WTC11 (cell line): Measurements from ENCODE around the gene MRPL33. TPM values are rescaled to one million over a fixed set of nuclear protein-coding genes. Genes with fewer than 3 reads are reported as not detected.

Source experiments
- ATAC-seq: fragments of 200-7000 bp; cut with Tn5 transposase; 2 replicates; pipeline ENCODE4 v1.10.0; 2021; ENCODE audit warnings: mild to moderate bottlenecking, moderate library complexity
- CTCF ChIA-PET: fragments of 300-600 bp; sonication (Branson Sonifier 250); formaldehyde crosslinking; loops from one replicate; lab custom pipeline; 2021; ENCODE audit warnings: antibody characterized with exemption; lab: Charles Lee
- POLR2A ChIA-PET: fragments of 350-600 bp; sonication (Branson Sonifier 250); formaldehyde crosslinking; loops from one replicate; lab custom pipeline; 2021; ENCODE audit warnings: antibody characterized with exemption; lab: Charles Lee
- DNase-seq: peaks from one replicate; pipeline ENCODE4 v3.0.0; 2021; ENCODE audit warnings: low spot score
- H3K27ac Mint-ChIP-seq: 2 replicates; pipeline ENCODE4 v1.8.0; 2021; ENCODE audit warnings: mixed read lengths
- H3K27me3 Mint-ChIP-seq: 2 replicates; pipeline ENCODE4 v1.8.0; 2021; ENCODE audit warnings: low read depth, mild to moderate bottlenecking, moderate library complexity, mixed read lengths
- H3K36me3 Mint-ChIP-seq: 2 replicates; pipeline ENCODE4 v1.8.0; 2021; ENCODE audit warnings: mixed read lengths
- H3K4me1 Mint-ChIP-seq: 2 replicates; pipeline ENCODE4 v1.8.0; 2022; ENCODE audit warnings: mixed read lengths
- H3K4me3 Mint-ChIP-seq: 2 replicates; pipeline ENCODE4 v1.8.0; 2021; ENCODE audit warnings: mild to moderate bottlenecking, moderate library complexity, mixed read lengths
- H3K9me3 Mint-ChIP-seq: 2 replicates; pipeline ENCODE4 v1.8.0; 2021; ENCODE audit warnings: mixed read lengths
- ATF1 ChIP-seq: sonication (generic); formaldehyde crosslinking; IDR thresholded peaks from 2 replicates; pipeline ENCODE4 v1.8.1; 2023; ENCODE audit warnings: mild to moderate bottlenecking, moderate library complexity, missing genetic modification reagents
- CBFB ChIP-seq: sonication (generic); formaldehyde crosslinking; IDR thresholded peaks from 2 replicates; pipeline ENCODE4 v1.8.1; 2022; ENCODE audit warnings: mild to moderate bottlenecking, low read depth, missing genetic modification reagents
- CDX4 ChIP-seq: fragments of 250-450 bp; sonication (Bioruptor Pico); IDR thresholded peaks from 2 replicates; pipeline ENCODE4 v1.9.0; 2021; ENCODE audit warnings: moderate library complexity, mild to moderate bottlenecking, inconsistent platforms, borderline replicate concordance
- ETV6 ChIP-seq: sonication (generic); formaldehyde crosslinking; IDR thresholded peaks from 2 replicates; pipeline ENCODE4 v1.8.1; 2022; ENCODE audit warnings: mild to moderate bottlenecking, missing genetic modification reagents
- GABPB1 ChIP-seq: sonication (generic); formaldehyde crosslinking; IDR thresholded peaks from 2 replicates; pipeline ENCODE4 v1.8.1; 2023; ENCODE audit warnings: mild to moderate bottlenecking, missing genetic modification reagents
- IRF1 ChIP-seq: sonication (generic); formaldehyde crosslinking; IDR thresholded peaks from 2 replicates; pipeline ENCODE4 v1.8.0; 2023; ENCODE audit warnings: missing genetic modification reagents
- JUN ChIP-seq: sonication (generic); formaldehyde crosslinking; IDR thresholded peaks from 2 replicates; pipeline ENCODE4 v1.8.0; 2023; ENCODE audit warnings: mild to moderate bottlenecking, missing genetic modification reagents
- NFYB ChIP-seq: sonication (generic); formaldehyde crosslinking; conservative IDR thresholded peaks from 2 replicates; pipeline ENCODE4 v1.8.0; 2022; ENCODE audit warnings: low read depth, missing genetic modification reagents
- PREB ChIP-seq: sonication (generic); formaldehyde crosslinking; IDR thresholded peaks from 2 replicates; pipeline ENCODE4 v1.8.1; 2022; ENCODE audit warnings: mild to moderate bottlenecking, missing genetic modification reagents, moderate library complexity, borderline replicate concordance
- PRRX2 ChIP-seq: fragments of 250-450 bp; sonication (Bioruptor Pico); IDR thresholded peaks from 2 replicates; pipeline ENCODE4 v1.8.0; 2021; ENCODE audit warnings: mild to moderate bottlenecking
- RORB ChIP-seq: fragments of 250-450 bp; sonication (Bioruptor Pico); IDR thresholded peaks from 2 replicates; pipeline ENCODE4 v1.9.0; 2021; ENCODE audit warnings: mild to moderate bottlenecking
- SMAD3 ChIP-seq: sonication (generic); formaldehyde crosslinking; IDR thresholded peaks from 2 replicates; pipeline ENCODE4 v1.8.0; 2022; ENCODE audit warnings: missing genetic modification reagents, mild to moderate bottlenecking, borderline replicate concordance
- STAT6 ChIP-seq: sonication (generic); formaldehyde crosslinking; conservative IDR thresholded peaks from 2 replicates; pipeline ENCODE4 v1.8.1; 2023; ENCODE audit warnings: mild to moderate bottlenecking, low read depth, missing genetic modification reagents, moderate library complexity
- TEAD4 ChIP-seq: sonication (generic); formaldehyde crosslinking; IDR thresholded peaks from 2 replicates; pipeline ENCODE4 v1.8.0; 2022; ENCODE audit warnings: mild to moderate bottlenecking, missing genetic modification reagents
- ZNF138 ChIP-seq: sonication (generic); formaldehyde crosslinking; conservative IDR thresholded peaks from 2 replicates; pipeline ENCODE4 v1.8.1; 2022; ENCODE audit warnings: mild to moderate bottlenecking, moderate library complexity, missing genetic modification reagents
- ZNF232 ChIP-seq: sonication (generic); formaldehyde crosslinking; IDR thresholded peaks from 2 replicates; pipeline ENCODE4 v1.8.0; 2022; ENCODE audit warnings: mild to moderate bottlenecking, missing genetic modification reagents
- ZNF532 ChIP-seq: fragments of 250-450 bp; sonication (Bioruptor Pico); IDR thresholded peaks from 2 replicates; pipeline ENCODE4 v1.9.0; 2021; ENCODE audit warnings: mild to moderate bottlenecking, borderline replicate concordance
- total RNA-seq: library from RNA; stranded (reverse); gene quantifications from 3 replicates; pipeline ENCODE4 v1.2.3, GENCODE V29; 2021
- TF ChIP-seq, protein P1 (sequence below): sonication (generic); formaldehyde crosslinking; IDR thresholded peaks from 2 replicates; pipeline ENCODE4 v1.8.0; 2022; ENCODE audit warnings: mild to moderate bottlenecking, missing genetic modification reagents
- TF ChIP-seq, protein P2 (sequence below): fragments of 250-450 bp; sonication (Bioruptor Pico); IDR thresholded peaks from 2 replicates; pipeline ENCODE4 v1.8.0; 2021; ENCODE audit warnings: mild to moderate bottlenecking
- TF ChIP-seq, protein P3 (sequence below): sonication (generic); formaldehyde crosslinking; IDR thresholded peaks from 2 replicates; pipeline ENCODE4 v1.8.1; 2023; ENCODE audit warnings: mild to moderate bottlenecking, missing genetic modification reagents, borderline replicate concordance

MRPL33 gene
- total RNA-seq, 1 experiment from 2014 or later = 52.5 TPM

GRCh38 chr2:27792759-27793158, 21.2 kb downstream of the MRPL33 start:
- Mint-ChIP-seq H3K36me3 (no peaks in the 10 kb centered on the region), H3K4me3 (no peak overlapping the region), H3K4me1 (no peaks in the 10 kb centered on the region), H3K9me3 (peaks cover 10% of the 10 kb centered on the region), H3K27ac (no peak overlapping the region), H3K27me3 (no peaks in the 10 kb centered on the region; the same call in 1 of the 2 replicates)
- CTCF ChIA-PET = no interaction called here
- POLR2A ChIA-PET = no interaction called here
- ATAC-seq (no peak), DNase-seq (no peak)
- TF ChIP-seq, protein P1, sequence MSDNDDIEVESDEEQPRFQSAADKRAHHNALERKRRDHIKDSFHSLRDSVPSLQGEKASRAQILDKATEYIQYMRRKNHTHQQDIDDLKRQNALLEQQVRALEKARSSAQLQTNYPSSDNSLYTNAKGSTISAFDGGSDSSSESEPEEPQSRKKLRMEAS (CRISPR knock-in tag) = no peak
- TF ChIP-seq CDX4 = no peak
- TF ChIP-seq ZNF138 (CRISPR knock-in tag) = no peak
- TF ChIP-seq, protein P2, sequence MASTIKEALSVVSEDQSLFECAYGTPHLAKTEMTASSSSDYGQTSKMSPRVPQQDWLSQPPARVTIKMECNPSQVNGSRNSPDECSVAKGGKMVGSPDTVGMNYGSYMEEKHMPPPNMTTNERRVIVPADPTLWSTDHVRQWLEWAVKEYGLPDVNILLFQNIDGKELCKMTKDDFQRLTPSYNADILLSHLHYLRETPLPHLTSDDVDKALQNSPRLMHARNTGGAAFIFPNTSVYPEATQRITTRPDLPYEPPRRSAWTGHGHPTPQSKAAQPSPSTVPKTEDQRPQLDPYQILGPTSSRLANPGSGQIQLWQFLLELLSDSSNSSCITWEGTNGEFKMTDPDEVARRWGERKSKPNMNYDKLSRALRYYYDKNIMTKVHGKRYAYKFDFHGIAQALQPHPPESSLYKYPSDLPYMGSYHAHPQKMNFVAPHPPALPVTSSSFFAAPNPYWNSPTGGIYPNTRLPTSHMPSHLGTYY = no peak
- no peak for TF ChIP-seq TEAD4
- no peak for TF ChIP-seq PRRX2
- TF ChIP-seq ATF1 (CRISPR knock-in tag) = no peak
- TF ChIP-seq ZNF232 = no peak
- TF ChIP-seq CBFB (CRISPR knock-in tag) = no peak
- no peak for TF ChIP-seq NFYB (CRISPR knock-in tag)
- TF ChIP-seq PREB (CRISPR knock-in tag) = no peak
- TF ChIP-seq IRF1 (CRISPR knock-in tag) = no peak
- no peak for TF ChIP-seq ZNF532
- TF ChIP-seq STAT6 (CRISPR knock-in tag) = no peak
- no peak for TF ChIP-seq ETV6 (CRISPR knock-in tag)
- TF ChIP-seq RORB (CRISPR knock-in tag) = no peak
- TF ChIP-seq, protein P3, sequence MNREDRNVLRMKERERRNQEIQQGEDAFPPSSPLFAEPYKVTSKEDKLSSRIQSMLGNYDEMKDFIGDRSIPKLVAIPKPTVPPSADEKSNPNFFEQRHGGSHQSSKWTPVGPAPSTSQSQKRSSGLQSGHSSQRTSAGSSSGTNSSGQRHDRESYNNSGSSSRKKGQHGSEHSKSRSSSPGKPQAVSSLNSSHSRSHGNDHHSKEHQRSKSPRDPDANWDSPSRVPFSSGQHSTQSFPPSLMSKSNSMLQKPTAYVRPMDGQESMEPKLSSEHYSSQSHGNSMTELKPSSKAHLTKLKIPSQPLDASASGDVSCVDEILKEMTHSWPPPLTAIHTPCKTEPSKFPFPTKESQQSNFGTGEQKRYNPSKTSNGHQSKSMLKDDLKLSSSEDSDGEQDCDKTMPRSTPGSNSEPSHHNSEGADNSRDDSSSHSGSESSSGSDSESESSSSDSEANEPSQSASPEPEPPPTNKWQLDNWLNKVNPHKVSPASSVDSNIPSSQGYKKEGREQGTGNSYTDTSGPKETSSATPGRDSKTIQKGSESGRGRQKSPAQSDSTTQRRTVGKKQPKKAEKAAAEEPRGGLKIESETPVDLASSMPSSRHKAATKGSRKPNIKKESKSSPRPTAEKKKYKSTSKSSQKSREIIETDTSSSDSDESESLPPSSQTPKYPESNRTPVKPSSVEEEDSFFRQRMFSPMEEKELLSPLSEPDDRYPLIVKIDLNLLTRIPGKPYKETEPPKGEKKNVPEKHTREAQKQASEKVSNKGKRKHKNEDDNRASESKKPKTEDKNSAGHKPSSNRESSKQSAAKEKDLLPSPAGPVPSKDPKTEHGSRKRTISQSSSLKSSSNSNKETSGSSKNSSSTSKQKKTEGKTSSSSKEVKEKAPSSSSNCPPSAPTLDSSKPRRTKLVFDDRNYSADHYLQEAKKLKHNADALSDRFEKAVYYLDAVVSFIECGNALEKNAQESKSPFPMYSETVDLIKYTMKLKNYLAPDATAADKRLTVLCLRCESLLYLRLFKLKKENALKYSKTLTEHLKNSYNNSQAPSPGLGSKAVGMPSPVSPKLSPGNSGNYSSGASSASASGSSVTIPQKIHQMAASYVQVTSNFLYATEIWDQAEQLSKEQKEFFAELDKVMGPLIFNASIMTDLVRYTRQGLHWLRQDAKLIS (CRISPR knock-in tag) = no peak
- TF ChIP-seq JUN (CRISPR knock-in tag) = no peak
- TF ChIP-seq SMAD3 = no peak
- TF ChIP-seq GABPB1 (CRISPR knock-in tag) = no peak
